Mesendoderm (in vitro differentiated cells): Measurements from ENCODE around the gene PINK1.
A peak's percentile ranks its signal among the peaks of the same experiment; 100 is the strongest.
"Not testable (repeated sequence)": the region's sequence is repeated elsewhere in the genome, so short reads cannot be mapped to it uniquely, and the experiment has no call there.

Experiments used
- DNase-seq: peaks from one replicate; pipeline ENCODE4 v3.0.0; 2013
- H2AK5ac ChIP-seq: 2 replicates; pipeline ENCODE4 v1.6.1; 2013; ENCODE audit warnings: low read length, inconsistent platforms
- H2BK120ac ChIP-seq: 2 replicates; pipeline ENCODE4 v1.6.1; 2013; ENCODE audit warnings: low read depth, mild to moderate bottlenecking, low read length, moderate library complexity, mixed read lengths
- H2BK15ac ChIP-seq: replicated peaks from 2 replicates; pipeline ENCODE4 v1.6.1; 2013; ENCODE audit warnings: low read depth, mild to moderate bottlenecking, moderate library complexity
- H2BK5ac ChIP-seq: 2 replicates; pipeline ENCODE4 v1.6.1; 2013; ENCODE audit warnings: low read length, inconsistent platforms
- H3K18ac ChIP-seq: 2 replicates; pipeline ENCODE4 v1.6.1; 2013; ENCODE audit warnings: mild to moderate bottlenecking, low read length, mixed read lengths
- H3K23ac ChIP-seq: one replicate; pipeline ENCODE4 v1.6.1; 2013; ENCODE audit warnings: low read length
- H3K27ac ChIP-seq: 2 replicates; pipeline ENCODE4 v1.5.1; 2013; ENCODE audit warnings: low read depth, mild to moderate bottlenecking, inconsistent platforms, low read length, moderate library complexity
- H3K27me3 ChIP-seq: 2 replicates; pipeline ENCODE4 v1.6.1; 2013; ENCODE audit warnings: low read length, control low read depth, mild to moderate bottlenecking, inconsistent platforms; ENCODE audit not compliant: insufficient read depth, poor library complexity
- H3K36me3 ChIP-seq: 2 replicates; pipeline ENCODE4 v1.6.1; 2013; ENCODE audit warnings: low read length, inconsistent platforms; ENCODE audit not compliant: control insufficient read depth, insufficient read depth
- H3K4ac ChIP-seq: one replicate; pipeline ENCODE4 v1.6.1; 2013; ENCODE audit warnings: low read depth, mild to moderate bottlenecking, low read length, moderate library complexity
- H3K4me1 ChIP-seq: 2 replicates; pipeline ENCODE4 v1.6.1; 2013; ENCODE audit warnings: low read depth, low read length, inconsistent platforms; ENCODE audit not compliant: control insufficient read depth
- H3K4me2 ChIP-seq: 2 replicates; pipeline ENCODE4 v1.6.1; 2013; ENCODE audit warnings: low read length
- H3K4me3 ChIP-seq: 2 replicates; pipeline ENCODE4 v1.5.1; 2013; ENCODE audit warnings: mild to moderate bottlenecking, low read length
- H3K56ac ChIP-seq: one replicate; pipeline ENCODE4 v1.6.1; 2013; ENCODE audit warnings: low read length
- H3K79me1 ChIP-seq: 2 replicates; pipeline ENCODE4 v1.6.1; 2013; ENCODE audit warnings: low read length, inconsistent platforms
- H3K79me2 ChIP-seq: 2 replicates; pipeline ENCODE4 v1.6.1; 2013; ENCODE audit warnings: mild to moderate bottlenecking, low read length; ENCODE audit not compliant: control insufficient read depth, insufficient read depth
- H3K9ac ChIP-seq: 2 replicates; pipeline ENCODE4 v1.6.1; 2013; ENCODE audit warnings: low read length, inconsistent platforms
- H4K5ac ChIP-seq: one replicate; pipeline ENCODE4 v1.6.1; 2013; ENCODE audit warnings: low read length
- H4K8ac ChIP-seq: one replicate; pipeline ENCODE4 v1.6.1; 2013; ENCODE audit warnings: low read depth, mild to moderate bottlenecking, control low read depth, low read length, moderate library complexity
- WGBS: extraction: QIAGEN DNeasy Blood & Tissue Kit; methylation state at CpG from one replicate; pipeline ENCODE4 v1.1.7; 2013; ENCODE audit warnings: low lambda C conversion rate, missing lambda C conversion rate; ENCODE audit not compliant: insufficient coverage; ENCODE audit errors: extremely low coverage; 5-methylcytosine and 5-hydroxymethylcytosine counted together

The PINK1 gene

GRCh38 chr1:20604678-20605077, 28.6 kb upstream of the PINK1 start:
- no peak overlapping the region for H2AK5ac ChIP-seq
- H3K79me2 ChIP-seq, result no peaks in the 10 kb centered on the region
- H3K56ac ChIP-seq, result no peak overlapping the region
- no CpG with 5 or more reads among the region's 7 CpGs for WGBS
- no peak overlapping the region for H2BK15ac ChIP-seq
- no peak overlapping the region for H2BK120ac ChIP-seq
- no peaks in the 10 kb centered on the region for H3K27me3 ChIP-seq
- no peak overlapping the region for H3K18ac ChIP-seq
- H3K4ac ChIP-seq, result no peak overlapping the region
- H3K36me3 ChIP-seq, result no peaks in the 10 kb centered on the region
- no peak overlapping the region for H2BK5ac ChIP-seq
- H3K27ac ChIP-seq, result no peak overlapping the region
- no peak overlapping the region for H3K4me2 ChIP-seq
- DNase-seq, result no peak
- H3K79me1 ChIP-seq, result no peaks in the 10 kb centered on the region
- H3K4me3 ChIP-seq, result no peak overlapping the region
- H4K5ac ChIP-seq, result no peak overlapping the region
- H3K23ac ChIP-seq, result no peak overlapping the region
- H3K4me1 ChIP-seq, result peaks cover 2% of the 10 kb centered on the region
- no peak overlapping the region for H3K9ac ChIP-seq
- H4K8ac ChIP-seq, result no peak overlapping the region

- not testable (repeated sequence) for H3K56ac ChIP-seq, H3K27me3 ChIP-seq, H3K9ac ChIP-seq, H3K18ac ChIP-seq, H3K27ac ChIP-seq, H3K4me1 ChIP-seq, H4K8ac ChIP-seq, H2AK5ac ChIP-seq, H3K23ac ChIP-seq, H3K4ac ChIP-seq, H4K5ac ChIP-seq, H2BK15ac ChIP-seq, H2BK120ac ChIP-seq, DNase-seq, H3K36me3 ChIP-seq, H2BK5ac ChIP-seq, H3K4me3 ChIP-seq, H3K79me2 ChIP-seq, H3K79me1 ChIP-seq, H3K4me2 ChIP-seq
- no CpG with 5 or more reads among the region's 7 CpGs for WGBS
Measured at GRCh38 chr1:20606801-20607570, 26.3 kb upstream of the PINK1 start.

GRCh38 chr1:20609541-20609940, 23.7 kb upstream of the PINK1 start:
- H3K23ac ChIP-seq, result no peak overlapping the region

GRCh38 chr1:20610970-20611369, 22.3 kb upstream of the PINK1 start:
- Histone ChIP-seq H3K27ac (no peak overlapping the region), H2AK5ac (no peak overlapping the region), H4K5ac (no peak overlapping the region), H3K4me1 (peaks cover 5% of the 10 kb centered on the region), H2BK15ac (no peak overlapping the region), H3K4me3 (no peak overlapping the region), H3K4me2 (no peak overlapping the region), H3K27me3 (no peaks in the 10 kb centered on the region), H2BK5ac (no peak overlapping the region), H3K79me2 (no peaks in the 10 kb centered on the region), H3K4ac (no peak overlapping the region), H3K56ac (no peak overlapping the region), H4K8ac (no peak overlapping the region), H3K23ac (no peak overlapping the region), H3K9ac (no peak overlapping the region), H3K18ac (no peak overlapping the region), H3K79me1 (no peaks in the 10 kb centered on the region), H3K36me3 (no peaks in the 10 kb centered on the region), H2BK120ac (no peak overlapping the region)
- WGBS, result no CpG with 5 or more reads among the region's 2 CpGs
- DNase-seq, result no peak

More at GRCh38 chr1:20609541-20609940, 23.7 kb upstream of the PINK1 start:
- Histone ChIP-seq H4K5ac (no peak overlapping the region), H3K4me3 (no peak overlapping the region), H3K27ac (no peak overlapping the region), H3K4me1 (peaks cover 5% of the 10 kb centered on the region), H2AK5ac (no peak overlapping the region), H3K36me3 (no peaks in the 10 kb centered on the region), H3K79me1 (no peaks in the 10 kb centered on the region), H3K4ac (no peak overlapping the region), H3K27me3 (no peaks in the 10 kb centered on the region), H2BK120ac (peak overlapping the region; percentile 56), H3K56ac (no peak overlapping the region), H2BK5ac (no peak overlapping the region), H3K9ac (no peak overlapping the region), H3K18ac (no peak overlapping the region), H4K8ac (no peak overlapping the region), H3K4me2 (no peak overlapping the region), H3K79me2 (no peaks in the 10 kb centered on the region), H2BK15ac (no peak overlapping the region)
- no CpG with 5 or more reads among the region's 6 CpGs for WGBS
- DNase-seq, result no peak

GRCh38 chr1:20611652-20612051, 21.6 kb upstream of the PINK1 start:
- no peak overlapping the region for H3K23ac ChIP-seq
- H3K4me2 ChIP-seq, result no peak overlapping the region
- H3K79me1 ChIP-seq, result no peaks in the 10 kb centered on the region
- no peaks in the 10 kb centered on the region for H3K27me3 ChIP-seq
- no peak overlapping the region for H3K27ac ChIP-seq
- no peak overlapping the region for H2BK15ac ChIP-seq
- H3K9ac ChIP-seq, result no peak overlapping the region
- no peak overlapping the region for H3K56ac ChIP-seq
- no peak overlapping the region for H2BK120ac ChIP-seq
- no peaks in the 10 kb centered on the region for H3K36me3 ChIP-seq
- no peak overlapping the region for H4K5ac ChIP-seq
- H3K4me3 ChIP-seq, result no peak overlapping the region
- no peaks in the 10 kb centered on the region for H3K79me2 ChIP-seq
- no peak overlapping the region for H2BK5ac ChIP-seq
- no peak overlapping the region for H3K18ac ChIP-seq
- H3K4me1 ChIP-seq, result peaks cover 5% of the 10 kb centered on the region
- H4K8ac ChIP-seq, result no peak overlapping the region
- no peak overlapping the region for H3K4ac ChIP-seq
- WGBS, result no CpG with 5 or more reads among the region's 5 CpGs
- no peak for DNase-seq
- H2AK5ac ChIP-seq, result no peak overlapping the region

GRCh38 chr1:20612221-20612746, 21.0 kb upstream of the PINK1 start:
- H2BK15ac ChIP-seq, result no peak overlapping the region
- H3K56ac ChIP-seq, result no peak overlapping the region
- H3K79me2 ChIP-seq, result no peaks in the 10 kb centered on the region
- no peak overlapping the region for H3K18ac ChIP-seq
- no peak overlapping the region for H2BK5ac ChIP-seq
- no peak overlapping the region for H2AK5ac ChIP-seq
- H2BK120ac ChIP-seq, result no peak overlapping the region
- DNase-seq, result no peak
- H3K36me3 ChIP-seq, result no peaks in the 10 kb centered on the region
- H4K8ac ChIP-seq, result no peak overlapping the region
- H3K4ac ChIP-seq, result no peak overlapping the region
- no peak overlapping the region for H3K23ac ChIP-seq
- no peak overlapping the region for H3K9ac ChIP-seq
- H3K27me3 ChIP-seq, result no peaks in the 10 kb centered on the region
- H3K4me1 ChIP-seq, result peaks cover 5% of the 10 kb centered on the region
- H3K79me1 ChIP-seq, result no peaks in the 10 kb centered on the region
- H3K4me3 ChIP-seq, result no peak overlapping the region
- no peak overlapping the region for H4K5ac ChIP-seq
- no peak overlapping the region for H3K27ac ChIP-seq
- no peak overlapping the region for H3K4me2 ChIP-seq
- no CpG with 5 or more reads among the region's 11 CpGs for WGBS
